Calu3 (cell line): ENCODE data around the gene CYP4F22. TPM values are rescaled to one million over a fixed set of nuclear protein-coding genes. Genes with fewer than 3 reads are reported as not detected.

Experiments used
- BruUV-seq: library from RNA; stranded (reverse); fragments of 400-500 nt; replicated peaks from 2 replicates; lab custom pipeline; 2021; lab: Mats Ljungman, UMichigan
- CTCF ChIA-PET: fragments of 300-600 bp; sonication (Branson Sonifier 250); formaldehyde crosslinking; loops from one replicate; lab custom pipeline; 2022; ENCODE audit warnings: antibody characterized with exemption; lab: Charles Lee
- DNase-seq: peaks from one replicate; pipeline ENCODE4 v3.0.0; 2022
- H3K27ac Mint-ChIP-seq: one replicate; pipeline ENCODE4 v1.8.0; 2022; ENCODE audit warnings: mixed read lengths; ENCODE audit not compliant: unreplicated experiment
- H3K27me3 Mint-ChIP-seq: one replicate; pipeline ENCODE4 v1.8.0; 2022; ENCODE audit warnings: mixed read lengths; ENCODE audit not compliant: unreplicated experiment
- H3K36me3 Mint-ChIP-seq: one replicate; pipeline ENCODE4 v1.8.0; 2022; ENCODE audit warnings: mild to moderate bottlenecking, moderate library complexity, mixed read lengths; ENCODE audit not compliant: insufficient read depth, unreplicated experiment
- H3K4me1 Mint-ChIP-seq: one replicate; pipeline ENCODE4 v1.8.0; 2022; ENCODE audit warnings: mild to moderate bottlenecking, low read depth, mixed read lengths; ENCODE audit not compliant: unreplicated experiment
- H3K4me3 Mint-ChIP-seq: one replicate; pipeline ENCODE4 v1.8.0; 2022; ENCODE audit warnings: mild to moderate bottlenecking, low read depth, moderate library complexity, mixed read lengths; ENCODE audit not compliant: unreplicated experiment
- H3K9me3 Mint-ChIP-seq: one replicate; pipeline ENCODE4 v1.8.0; 2022; ENCODE audit warnings: low read depth, mixed read lengths; ENCODE audit not compliant: unreplicated experiment
- intact Hi-C: fragments of 100-400 bp; cut with micrococcal nuclease; formaldehyde crosslinking; loops from one replicate; pipeline ENCODE4 v1.10.0; 2022; ENCODE audit not compliant: unreplicated experiment
- total RNA-seq: library from RNA; stranded (reverse); gene quantifications from 2 replicates; pipeline ENCODE4 v1.2.3, GENCODE V29; 2022
- TF ChIP-seq, protein P1 (sequence below): fragments of 200-600 bp; IDR thresholded peaks from one replicate; pipeline ENCODE4 v1.8.0; 2022; ENCODE audit warnings: antibody characterized with exemption; ENCODE audit not compliant: unreplicated experiment

Gene CYP4F22
- total RNA-seq, 1 experiment from 2014 or later: not detected

GRCh38 chr19:15538774-15539173 lies 30.4 kb downstream of the CYP4F22 start:
- Mint-ChIP-seq H3K27ac (no peak overlapping the region), H3K4me3 (no peak overlapping the region), H3K9me3 (no peaks in the 10 kb centered on the region), H3K36me3 (no peaks in the 10 kb centered on the region), H3K4me1 (no peaks in the 10 kb centered on the region), H3K27me3 (peaks cover 35% of the 10 kb centered on the region)
- DNase-seq: peak; percentile 6
- TF ChIP-seq, protein P1, sequence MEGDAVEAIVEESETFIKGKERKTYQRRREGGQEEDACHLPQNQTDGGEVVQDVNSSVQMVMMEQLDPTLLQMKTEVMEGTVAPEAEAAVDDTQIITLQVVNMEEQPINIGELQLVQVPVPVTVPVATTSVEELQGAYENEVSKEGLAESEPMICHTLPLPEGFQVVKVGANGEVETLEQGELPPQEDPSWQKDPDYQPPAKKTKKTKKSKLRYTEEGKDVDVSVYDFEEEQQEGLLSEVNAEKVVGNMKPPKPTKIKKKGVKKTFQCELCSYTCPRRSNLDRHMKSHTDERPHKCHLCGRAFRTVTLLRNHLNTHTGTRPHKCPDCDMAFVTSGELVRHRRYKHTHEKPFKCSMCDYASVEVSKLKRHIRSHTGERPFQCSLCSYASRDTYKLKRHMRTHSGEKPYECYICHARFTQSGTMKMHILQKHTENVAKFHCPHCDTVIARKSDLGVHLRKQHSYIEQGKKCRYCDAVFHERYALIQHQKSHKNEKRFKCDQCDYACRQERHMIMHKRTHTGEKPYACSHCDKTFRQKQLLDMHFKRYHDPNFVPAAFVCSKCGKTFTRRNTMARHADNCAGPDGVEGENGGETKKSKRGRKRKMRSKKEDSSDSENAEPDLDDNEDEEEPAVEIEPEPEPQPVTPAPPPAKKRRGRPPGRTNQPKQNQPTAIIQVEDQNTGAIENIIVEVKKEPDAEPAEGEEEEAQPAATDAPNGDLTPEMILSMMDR: no peak
- no TSS peak for BruUV-seq
- intact Hi-C loops: no loop called here
- CTCF ChIA-PET: no interaction called here

DNA sequence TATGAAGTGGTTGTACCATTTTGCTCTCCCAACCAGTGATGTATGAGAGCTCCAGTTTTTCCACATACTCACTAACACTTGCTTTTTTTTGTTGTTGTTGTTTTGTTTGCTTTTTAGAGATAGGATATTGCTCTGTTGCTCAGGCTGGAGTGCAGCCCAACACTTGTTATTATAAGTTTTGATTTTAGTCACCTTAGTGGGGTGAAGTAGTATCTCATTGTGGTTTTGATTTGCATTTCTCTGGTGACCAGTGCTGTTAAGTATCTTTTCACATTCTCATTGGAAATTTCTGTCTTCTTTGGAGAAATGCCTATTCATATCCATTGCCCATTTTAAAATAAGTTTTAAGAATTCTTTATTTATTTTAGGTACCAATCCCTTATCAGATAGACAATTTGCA lies 31.3 kb downstream of the CYP4F22 start:
- no peak for DNase-seq
- Mint-ChIP-seq H3K9me3 (no peaks in the 10 kb centered on the region), H3K27me3 (peaks cover 26% of the 10 kb centered on the region), H3K4me3 (no peak overlapping the region), H3K36me3 (no peaks in the 10 kb centered on the region), H3K4me1 (no peaks in the 10 kb centered on the region), H3K27ac (no peak overlapping the region)
- TF ChIP-seq, protein P1: no peak
- BruUV-seq: no TSS peak
- CTCF ChIA-PET: no interaction called here
- intact Hi-C loops: no loop called here

- peaks cover 18% of the 10 kb centered on the region for H3K27me3 Mint-ChIP-seq
- TF ChIP-seq, protein P1: no peak
- no peaks in the 10 kb centered on the region for H3K9me3 Mint-ChIP-seq
Observed at GRCh38 chr19:15540435-15540834, 32.1 kb downstream of the CYP4F22 start.

GRCh38 chr19:15544283-15544682 lies 36.0 kb downstream of the CYP4F22 start:
- H3K27ac Mint-ChIP-seq: no peak overlapping the region
- no peaks in the 10 kb centered on the region for H3K4me1 Mint-ChIP-seq
- H3K4me3 Mint-ChIP-seq: no peak overlapping the region
- H3K36me3 Mint-ChIP-seq: no peaks in the 10 kb centered on the region
- CTCF ChIA-PET: interaction anchor here (1.6 kb wide), 1 partner anchor 11 kb away, joined by 8 read pairs; no protein-coding TSS in a partner anchor
- BruUV-seq: no TSS peak
- intact Hi-C loops: no loop called here
- DNase-seq: no peak
- TF ChIP-seq, protein P1: no peak
- peaks cover 21% of the 10 kb centered on the region for H3K27me3 Mint-ChIP-seq
- H3K9me3 Mint-ChIP-seq: no peaks in the 10 kb centered on the region

More at GRCh38 chr19:15540435-15540834, 32.1 kb downstream of the CYP4F22 start:
- peak; percentile 51 for DNase-seq
- intact Hi-C loops: no loop called here
- Mint-ChIP-seq H3K4me3 (no peak overlapping the region), H3K36me3 (no peaks in the 10 kb centered on the region), H3K27ac (no peak overlapping the region), H3K4me1 (no peaks in the 10 kb centered on the region)
- BruUV-seq: no TSS peak
- CTCF ChIA-PET: no interaction called here
